H1 (cell line): ENCODE measurements around the gene DHRS3. TPM values are rescaled to one million over a fixed set of nuclear protein-coding genes. Genes with fewer than 3 reads are reported as not detected.

Source experiments
- CTCF ChIA-PET: fragments of 300-600 bp; sonication (Branson Sonifier 250); formaldehyde crosslinking; loops from one replicate; lab custom pipeline; 2021; ENCODE audit not compliant: partially characterized antibody; lab: Charles Lee
- POLR2A ChIA-PET: fragments of 300-600 bp; sonication (Branson Sonifier 250); formaldehyde crosslinking; loops from one replicate; lab custom pipeline; 2021; ENCODE audit warnings: inconsistent platforms; ENCODE audit not compliant: partially characterized antibody; lab: Charles Lee
- DNase-seq, 2 experiments: peaks; one replicate each; pipeline versions ENCODE4 v3.0.0 to v3.0.0-alpha.2; 2010 to 2022; ENCODE audit warnings: low spot score in 2 of 2, low read depth in 1 of 2, mixed read lengths in 1 of 2
- FAIRE-seq: peaks from 2 replicates; lab custom pipeline; 2011; peaks lifted over from hg19 to GRCh38; lab: Jason Lieb, UNC
- H2AFZ ChIP-seq: 2 replicates; pipeline ENCODE4 v1.8.1; 2012; ENCODE audit warnings: low read length, inconsistent platforms
- H2AK5ac ChIP-seq: 2 replicates; pipeline ENCODE4 v1.6.1; 2013; ENCODE audit warnings: low read depth, low read length
- H2BK120ac ChIP-seq: replicated peaks from 2 replicates; pipeline ENCODE3; 2013; ENCODE audit warnings: low read depth, low read length, inconsistent platforms
- H2BK12ac ChIP-seq: 2 replicates; pipeline ENCODE4 v1.6.1; 2013; ENCODE audit warnings: low read depth, low read length
- H2BK15ac ChIP-seq: 2 replicates; pipeline ENCODE4 v1.6.1; 2013; ENCODE audit warnings: low read length
- H2BK20ac ChIP-seq: 2 replicates; pipeline ENCODE4 v1.6.1; 2013; ENCODE audit warnings: low read length
- H2BK5ac ChIP-seq: 2 replicates; pipeline ENCODE4 v1.6.1; 2013; ENCODE audit warnings: low read depth, low read length
- H3K14ac ChIP-seq: 2 replicates; pipeline ENCODE4 v1.6.1; 2013; ENCODE audit warnings: inconsistent platforms; ENCODE audit not compliant: insufficient read length
- H3K18ac ChIP-seq: 2 replicates; pipeline ENCODE4 v1.6.1; 2013; ENCODE audit warnings: low read length; ENCODE audit errors: extremely low read depth
- H3K23ac ChIP-seq: 2 replicates; pipeline ENCODE4 v1.6.1; 2013; ENCODE audit warnings: inconsistent platforms; ENCODE audit not compliant: insufficient read length
- H3K23me2 ChIP-seq: 2 replicates; pipeline ENCODE4 v1.6.1; 2013; ENCODE audit warnings: low read depth, low read length
- H3K27ac ChIP-seq: 2 replicates; pipeline ENCODE4 v1.6.1; 2011; ENCODE audit warnings: low read depth, low read length, inconsistent platforms
- H3K27me3 ChIP-seq, 4 experiments: replicated peaks in 1 of 4; 1 replicate in 1 of 4; 2 replicates in 3 of 4; pipeline versions ENCODE4 v1.6.1 to v1.8.1; 2011 to 2013; ENCODE audit warnings: low read length in 3 of 4, mild to moderate bottlenecking in 3 of 4, inconsistent platforms in 2 of 4, mixed read lengths in 2 of 4, moderate library complexity in 1 of 4; ENCODE audit not compliant: control insufficient read depth in 3 of 4, insufficient read depth in 3 of 4; ENCODE audit errors: extremely low read depth in 1 of 4
- H3K36me3 ChIP-seq, 4 experiments: 2 replicates each; pipeline versions ENCODE4 v1.6.1 to v1.8.1; 2011 to 2013; ENCODE audit warnings: mild to moderate bottlenecking in 4 of 4, low read length in 3 of 4, moderate library complexity in 2 of 4, control low read depth in 1 of 4, inconsistent platforms in 1 of 4; ENCODE audit not compliant: insufficient read depth in 4 of 4, control insufficient read depth in 2 of 4
- H3K4ac ChIP-seq: replicated peaks from 2 replicates; pipeline ENCODE3; 2013; ENCODE audit warnings: low read length, low read depth, mixed read lengths, inconsistent platforms; ENCODE audit not compliant: insufficient read length
- H3K4me1 ChIP-seq, 4 experiments: replicated peaks in 1 of 4; 1 replicate in 1 of 4; 2 replicates in 3 of 4; pipeline versions ENCODE4 v1.6.1 to v1.8.1; 2011 to 2013; ENCODE audit warnings: low read length in 3 of 4, inconsistent platforms in 2 of 4, mixed read lengths in 1 of 4; ENCODE audit not compliant: insufficient read depth in 4 of 4, control insufficient read depth in 3 of 4
- H3K4me2 ChIP-seq, 2 experiments: 2 replicates each; pipeline versions ENCODE4 v1.6.1 to v1.8.1; 2011 to 2013; ENCODE audit warnings: low read depth in 2 of 2, low read length in 2 of 2, control low read depth in 1 of 2, inconsistent platforms in 1 of 2, mild to moderate bottlenecking in 1 of 2; ENCODE audit not compliant: insufficient read depth in 1 of 2
- H3K4me3 ChIP-seq, 4 experiments: fragments of 200-600, 300-600 bp in 1 of 4; sonication (generic), shearing (Covaris generic), sonication (Bioruptor Twin) in 1 of 4; 2 replicates each; pipeline versions ENCODE4 v1.5.1 to v1.8.1; 2011 to 2016; ENCODE audit warnings: low read length in 4 of 4, low read depth in 3 of 4, control low read depth in 2 of 4, inconsistent platforms in 2 of 4, mild to moderate bottlenecking in 2 of 4, mixed read lengths in 1 of 4, moderate library complexity in 1 of 4; ENCODE audit not compliant: insufficient read depth in 2 of 4; ENCODE audit errors: extremely low read depth in 1 of 4
- H3K56ac ChIP-seq: replicated peaks from 2 replicates; pipeline ENCODE3; 2013; ENCODE audit warnings: low read depth, mild to moderate bottlenecking, mixed read lengths, low read length, inconsistent platforms; ENCODE audit not compliant: insufficient read length
- H3K79me1 ChIP-seq: 2 replicates; pipeline ENCODE4 v1.6.1; 2013; ENCODE audit warnings: low read depth, low read length, control low read depth
- H3K79me2 ChIP-seq, 2 experiments: 2 replicates each; pipeline versions ENCODE4 v1.6.1 to v1.8.1; 2012 to 2013; ENCODE audit warnings: low read length in 2 of 2, mild to moderate bottlenecking in 2 of 2, inconsistent platforms in 1 of 2; ENCODE audit not compliant: insufficient read depth in 2 of 2, control insufficient read depth in 1 of 2
- H3K9ac ChIP-seq, 4 experiments: replicated peaks in 1 of 4; 1 replicate in 1 of 4; 2 replicates in 3 of 4; pipeline versions ENCODE4 v1.6.1 to v1.8.1; 2011 to 2013; ENCODE audit warnings: low read depth in 3 of 4, low read length in 3 of 4, control low read depth in 2 of 4, mild to moderate bottlenecking in 2 of 4, moderate library complexity in 2 of 4, inconsistent platforms in 1 of 4; ENCODE audit errors: extremely low read depth in 1 of 4
- H3K9me3 ChIP-seq, 2 experiments: 2 replicates each; pipeline versions ENCODE4 v1.6.1 to v1.8.1; 2012 to 2013; ENCODE audit warnings: mild to moderate bottlenecking in 2 of 2, moderate library complexity in 2 of 2, control low read depth in 1 of 2, inconsistent platforms in 1 of 2, low read depth in 1 of 2, low read length in 1 of 2, mixed read lengths in 1 of 2; ENCODE audit not compliant: insufficient read depth in 2 of 2
- H4K20me1 ChIP-seq, 2 experiments: replicated peaks in 1 of 2; 2 replicates each; pipeline versions ENCODE3 to v1.8.1; 2011 to 2013; ENCODE audit warnings: inconsistent platforms in 2 of 2, low read length in 2 of 2, mild to moderate bottlenecking in 1 of 2; ENCODE audit not compliant: insufficient read depth in 2 of 2, control insufficient read depth in 1 of 2
- H4K5ac ChIP-seq: 2 replicates; pipeline ENCODE4 v1.6.1; 2013; ENCODE audit warnings: low read length, low read depth, mixed read lengths, inconsistent platforms; ENCODE audit not compliant: insufficient read length
- H4K8ac ChIP-seq: 2 replicates; pipeline ENCODE4 v1.8.0; 2013; ENCODE audit warnings: mild to moderate bottlenecking, moderate library complexity, low read length, inconsistent platforms; ENCODE audit not compliant: insufficient read depth; ENCODE audit errors: extremely low read depth
- H4K91ac ChIP-seq: replicated peaks from 2 replicates; pipeline ENCODE3; 2013; ENCODE audit warnings: low read length, mixed read lengths, inconsistent platforms; ENCODE audit not compliant: insufficient read length
- CREB1 ChIP-seq: IDR thresholded peaks from 2 replicates; pipeline ENCODE4 v1.6.1; 2012; ENCODE audit warnings: inconsistent platforms
- TAF1 ChIP-seq: IDR thresholded peaks from 2 replicates; pipeline ENCODE4 v1.6.1; 2011; ENCODE audit warnings: mild to moderate bottlenecking, low read depth, low read length
- TAF7 ChIP-seq: optimal IDR thresholded peaks from 2 replicates; pipeline ENCODE3; 2011; ENCODE audit warnings: low read depth, mild to moderate bottlenecking, inconsistent platforms, low read length, moderate library complexity, borderline replicate concordance
- WGBS, 2 experiments: shearing (Covaris generic) in 1 of 2; methylation state at CpG; one replicate each; pipeline versions ENCODE4 v1.1.6 to v1.1.7; 2013 to 2015; ENCODE audit warnings: low lambda C conversion rate in 2 of 2, mixed read lengths in 2 of 2, inconsistent platforms in 1 of 2, low coverage in 1 of 2, missing lambda C conversion rate in 1 of 2; ENCODE audit not compliant: insufficient replicate concordance in 2 of 2, insufficient coverage in 1 of 2, insufficient read length in 1 of 2; ENCODE audit errors: extremely low coverage in 1 of 2, missing lambda C conversion rate in 1 of 2; 5-methylcytosine and 5-hydroxymethylcytosine counted together
- polyA plus RNA-seq, 7 experiments: library from polyadenylated mRNA; depleted of rRNA in 3 of 7; stranded (reverse) in 5 of 7; unstranded in 2 of 7; fragments of >200 nt in 5 of 7; fragments of 200-250 nt in 2 of 7; gene quantifications; 1 replicate in 5 of 7; 2 replicates in 1 of 7; 4 replicates in 1 of 7; pipeline versions ENCODE4 v1.2.1 to v1.2.3, GENCODE V29; 2011 to 2013; ENCODE audit warnings: missing spikeins in 2 of 7, mixed read lengths in 2 of 7
- total RNA-seq: library from RNA; stranded (reverse); fragmentation: NEBNext Ultra II Directional; extraction: Animal tissue kit (Norgen Biotek cat#: 25700); gene quantifications from 2 replicates; pipeline ENCODE4 v1.2.1, GENCODE V29; 2021

DHRS3 gene
- total and polyA plus RNA-seq, 2 of the 8 experiments (the other 6 are each of a cell fraction or from before 2014, with no cell fraction given) = 32.5 to 36.4 TPM

- H3K14ac ChIP-seq = no peak overlapping the region
- no peaks in the 10 kb centered on the region for H3K79me1 ChIP-seq
- H2BK120ac ChIP-seq = no peak overlapping the region
- H3K79me2 ChIP-seq = no peaks in the 10 kb centered on the region
- no peak overlapping the region for H3K9ac ChIP-seq
- no peaks in the 10 kb centered on the region for H4K20me1 ChIP-seq
- no peak overlapping the region for H4K8ac ChIP-seq
- H2BK5ac ChIP-seq = no peak overlapping the region
- TF ChIP-seq TAF1 (no peak), CREB1 (no peak), TAF7 (no peak)
- H3K23me2 ChIP-seq = no peaks in the 10 kb centered on the region
- H4K5ac ChIP-seq = no peak overlapping the region
- no peak overlapping the region for H2BK20ac ChIP-seq
- H3K9me3 ChIP-seq = 0 out of 4 replicates have a peak, but pooled peaks cover 0 to 3% of the 10 kb centered on the region in 2 experiments
- no peak overlapping the region for H3K4ac ChIP-seq
- H3K23ac ChIP-seq = no peak overlapping the region
- no peak overlapping the region for H2AFZ ChIP-seq
- no peak for DNase-seq
- H3K27ac ChIP-seq = no peak overlapping the region
- FAIRE-seq = no peak
- CTCF ChIA-PET = interaction anchor here (0.6 to 1.4 kb wide), 3 partner anchors 9 to 63 kb away, joined by 3 to 8 read pairs (median 3); no protein-coding TSS in a partner anchor
- H3K4me3 ChIP-seq = no peak overlapping the region
- POLR2A ChIA-PET = no interaction called here
- no peak overlapping the region for H3K18ac ChIP-seq
- no peak overlapping the region for H4K91ac ChIP-seq
- H3K27me3 ChIP-seq = no peaks in the 10 kb centered on the region; a peak in 1 of 7 replicates
- H3K4me2 ChIP-seq = no peak overlapping the region
- H2BK12ac ChIP-seq = no peak overlapping the region
- no peaks in the 10 kb centered on the region for H3K4me1 ChIP-seq
- WGBS, 2 experiments = 86% methylated on average over 5 of the region's 5 CpGs; no CpG with 5 or more reads in 1 of the 2 experiments
- no peak overlapping the region for H2BK15ac ChIP-seq
- H2AK5ac ChIP-seq = no peak overlapping the region
- H3K36me3 ChIP-seq = no peaks in the 10 kb centered on the region
- H3K56ac ChIP-seq = no peak overlapping the region
These were observed 32.0 kb upstream of the DHRS3 start for GRCh38 chr1:12649971-12650421.
